Mammary epithelial cell (primary cell): ENCODE data around the gene EPYC.

Experiments used
- CTCF ChIP-seq, 2 donors: IDR thresholded peaks in 1 of 2; conservative IDR thresholded peaks in 1 of 2; 2 replicates each; pipeline ENCODE4 v1.5.1; 2011 to 2012; ENCODE audit warnings: inconsistent platforms in 2 of 2, low read length in 2 of 2, mild to moderate bottlenecking in 2 of 2, control low read depth in 1 of 2, low read depth in 1 of 2; ENCODE audit not compliant: insufficient read depth in 1 of 2; ENCODE audit errors: extremely low read depth in 1 of 2
- EZH2 ChIP-seq: IDR thresholded peaks from 2 replicates; pipeline ENCODE4 v1.6.1; 2012; ENCODE audit warnings: low read length, inconsistent platforms, borderline replicate concordance

- no peak for TF ChIP-seq CTCF (conservative IDR thresholded peaks at IDR 0.05 in 1 of 2, IDR thresholded peaks at IDR 0.05 in 1 of 2; ENCODE audit: extremely low read depth in 1 of 2, insufficient read depth in 1 of 2, low read depth in 1 of 2, low read length in 2 of 2)
- TF ChIP-seq EZH2: no peak
These were observed 2.9 kb upstream of the EPYC start for GRCh38 chr12:91007531-91008290.
